Neuronal stem cell (in vitro differentiated cells): Measurements from ENCODE around the gene NTN4.

Source experiments
- DNase-seq: peaks from one replicate; pipeline ENCODE4 v3.0.0-alpha.2; 2013; ENCODE audit warnings: low spot score
- H2AFZ ChIP-seq: one replicate; pipeline ENCODE4 v1.6.1; 2013; ENCODE audit warnings: mild to moderate bottlenecking, low read length, inconsistent platforms
- H2AK5ac ChIP-seq: 2 replicates; pipeline ENCODE4 v1.6.1; 2013; ENCODE audit warnings: low read depth, mild to moderate bottlenecking, inconsistent platforms, low read length, moderate library complexity, mixed read lengths
- H2BK120ac ChIP-seq: 2 replicates; pipeline ENCODE4 v1.6.1; 2013; ENCODE audit warnings: low read depth, mild to moderate bottlenecking, inconsistent platforms, low read length, moderate library complexity, mixed read lengths
- H2BK12ac ChIP-seq: one replicate; pipeline ENCODE4 v1.6.1; 2013; ENCODE audit warnings: low read length, inconsistent platforms
- H2BK15ac ChIP-seq: 2 replicates; pipeline ENCODE4 v1.6.1; 2013; ENCODE audit warnings: mild to moderate bottlenecking, low read length, inconsistent platforms, mixed read lengths
- H2BK5ac ChIP-seq: one replicate; pipeline ENCODE4 v1.6.1; 2013; ENCODE audit warnings: inconsistent platforms, mild to moderate bottlenecking, low read length, moderate library complexity
- H3K14ac ChIP-seq: one replicate; pipeline ENCODE4 v1.6.1; 2013; ENCODE audit warnings: low read length, inconsistent platforms
- H3K18ac ChIP-seq: 2 replicates; pipeline ENCODE4 v1.6.1; 2013; ENCODE audit warnings: low read length, inconsistent platforms
- H3K23ac ChIP-seq: 2 replicates; pipeline ENCODE4 v1.6.1; 2013; ENCODE audit warnings: low read depth, mild to moderate bottlenecking, mixed read lengths, low read length, inconsistent platforms; ENCODE audit not compliant: poor library complexity
- H3K27ac ChIP-seq: replicated peaks from 3 replicates; pipeline ENCODE4 v1.5.1; 2013; ENCODE audit warnings: low read length, inconsistent platforms
- H3K27me3 ChIP-seq, 3 experiments: 2 replicates each; pipeline ENCODE4 v1.6.1; 2013; ENCODE audit warnings: low read length in 3 of 3, mild to moderate bottlenecking in 2 of 3, inconsistent platforms in 1 of 3, low read depth in 1 of 3, mixed read lengths in 1 of 3, moderate library complexity in 1 of 3; ENCODE audit not compliant: control insufficient read depth in 3 of 3, insufficient read depth in 3 of 3
- H3K36me3 ChIP-seq, 2 donors: replicated peaks in 1 of 2; 2 replicates each; pipeline ENCODE4 v1.6.1; 2013; ENCODE audit warnings: low read length in 2 of 2; ENCODE audit not compliant: control insufficient read depth in 2 of 2, insufficient read depth in 2 of 2
- H3K4ac ChIP-seq: 2 replicates; pipeline ENCODE4 v1.6.1; 2013; ENCODE audit warnings: inconsistent platforms, mild to moderate bottlenecking, low read length, moderate library complexity
- H3K4me1 ChIP-seq, 2 donors: 1 replicate in 1 of 2; 2 replicates in 1 of 2; pipeline ENCODE4 v1.6.1; 2013; ENCODE audit warnings: low read length in 2 of 2, low read depth in 1 of 2; ENCODE audit not compliant: control insufficient read depth in 2 of 2, insufficient read depth in 1 of 2
- H3K4me2 ChIP-seq: one replicate; pipeline ENCODE4 v1.6.1; 2013; ENCODE audit warnings: mild to moderate bottlenecking, low read length, inconsistent platforms; ENCODE audit not compliant: insufficient read depth, poor library complexity, severe bottlenecking
- H3K4me3 ChIP-seq, 2 donors: 2 replicates each; pipeline ENCODE4 v1.5.1; 2013; ENCODE audit warnings: low read length in 2 of 2, mild to moderate bottlenecking in 2 of 2, inconsistent platforms in 1 of 2, moderate library complexity in 1 of 2
- H3K79me1 ChIP-seq: one replicate; pipeline ENCODE4 v1.6.1; 2013; ENCODE audit warnings: low read depth, mild to moderate bottlenecking, inconsistent platforms, low read length, moderate library complexity
- H3K9ac ChIP-seq: one replicate; pipeline ENCODE4 v1.6.1; 2013; ENCODE audit warnings: mild to moderate bottlenecking, low read depth, low read length, inconsistent platforms; ENCODE audit not compliant: poor library complexity
- H3K9me3 ChIP-seq, 2 donors: replicated peaks in 1 of 2; 2 replicates each; pipeline versions ENCODE3 to v1.6.1; 2013; ENCODE audit warnings: low read length in 2 of 2, mild to moderate bottlenecking in 2 of 2, inconsistent platforms in 1 of 2, low read depth in 1 of 2, mixed read lengths in 1 of 2, moderate library complexity in 1 of 2; ENCODE audit not compliant: control insufficient read depth in 2 of 2, insufficient read depth in 1 of 2
- H4K8ac ChIP-seq: one replicate; pipeline ENCODE4 v1.6.1; 2013; ENCODE audit warnings: low read depth, mild to moderate bottlenecking, inconsistent platforms, low read length, moderate library complexity
- H4K91ac ChIP-seq: one replicate; pipeline ENCODE4 v1.6.1; 2013; ENCODE audit warnings: low read length, low read depth, mild to moderate bottlenecking, inconsistent platforms; ENCODE audit not compliant: poor library complexity
- WGBS, 2 donors: extraction: QIAGEN DNeasy Blood & Tissue Kit; methylation state at CpG; one replicate each; pipeline ENCODE4 v1.1.7; 2013; ENCODE audit warnings: missing lambda C conversion rate in 2 of 2, mixed read lengths in 1 of 2; ENCODE audit not compliant: insufficient read length in 2 of 2, insufficient replicate concordance in 1 of 2; ENCODE audit errors: extremely low coverage in 2 of 2; 5-methylcytosine and 5-hydroxymethylcytosine counted together

The NTN4 gene

GRCh38 chr12:95804291-95804690, 13.7 kb upstream of the NTN4 start:
- Histone ChIP-seq H2AFZ (no peak overlapping the region), H3K27me3 (peaks cover 0 to 15% (median 0%) of the 10 kb centered on the region in 3 experiments), H4K91ac (no peak overlapping the region), H3K9me3 (no peaks in the 10 kb centered on the region), H3K4ac (no peak overlapping the region), H3K36me3 (no peaks in the 10 kb centered on the region), H3K4me1 (no peaks in the 10 kb centered on the region), H3K27ac (no peak overlapping the region), H2BK5ac (no peak overlapping the region), H4K8ac (no peak overlapping the region), H3K79me1 (no peaks in the 10 kb centered on the region), H3K9ac (no peak overlapping the region), H2BK15ac (no peak overlapping the region), H3K18ac (no peak overlapping the region), H2BK120ac (no peak overlapping the region), H3K4me2 (no peak overlapping the region), H3K23ac (no peak overlapping the region), H3K14ac (no peak overlapping the region), H2AK5ac (no peak overlapping the region), H2BK12ac (no peak overlapping the region), H3K4me3 (no peak overlapping the region)
- no CpG with 5 or more reads among the region's 3 CpGs for WGBS, 2 donors
- DNase-seq: no peak

- Histone ChIP-seq H3K27ac (no peak overlapping the region), H2BK15ac (no peak overlapping the region)
Measured at GRCh38 chr12:95803817-95804216, 13.3 kb upstream of the NTN4 start.

GRCh38 chr12:95802482-95803270, 12.1 kb upstream of the NTN4 start:
- H3K79me1 ChIP-seq: no peaks in the 10 kb centered on the region
- WGBS, 2 donors: no CpG with 5 or more reads among the region's 5 CpGs
- no peak overlapping the region for H2AFZ ChIP-seq
- H3K4me2 ChIP-seq: no peak overlapping the region
- H3K9ac ChIP-seq: no peak overlapping the region
- no peak overlapping the region for H4K8ac ChIP-seq
- no peaks in the 10 kb centered on the region for H3K4me1 ChIP-seq
- no peak overlapping the region for H3K27ac ChIP-seq
- no peak overlapping the region for H2BK15ac ChIP-seq
- no peak overlapping the region for H3K14ac ChIP-seq
- no peak overlapping the region for H3K18ac ChIP-seq
- H2BK5ac ChIP-seq: no peak overlapping the region
- no peak overlapping the region for H3K4me3 ChIP-seq
- no peak overlapping the region for H2AK5ac ChIP-seq
- no peak overlapping the region for H4K91ac ChIP-seq
- no peak overlapping the region for H2BK12ac ChIP-seq
- no peak overlapping the region for H2BK120ac ChIP-seq
- no peaks in the 10 kb centered on the region for H3K36me3 ChIP-seq
- peaks cover 0 to 21% (median 0%) of the 10 kb centered on the region in 3 experiments for H3K27me3 ChIP-seq
- H3K9me3 ChIP-seq: no peaks in the 10 kb centered on the region
- no peak overlapping the region for H3K4ac ChIP-seq
- no peak for DNase-seq
- no peak overlapping the region for H3K23ac ChIP-seq

More at GRCh38 chr12:95803817-95804216, 13.3 kb upstream of the NTN4 start:
- no peak overlapping the region for H4K8ac ChIP-seq
- H3K27me3 ChIP-seq: peaks cover 0 to 15% (median 0%) of the 10 kb centered on the region in 3 experiments
- no peak overlapping the region for H2AK5ac ChIP-seq
- no peak overlapping the region for H3K4ac ChIP-seq
- no peaks in the 10 kb centered on the region for H3K4me1 ChIP-seq
- H3K9ac ChIP-seq: no peak overlapping the region
- H3K79me1 ChIP-seq: no peaks in the 10 kb centered on the region
- no peak overlapping the region for H4K91ac ChIP-seq
- no peak overlapping the region for H3K4me2 ChIP-seq
- no peak overlapping the region for H2BK120ac ChIP-seq
- H3K4me3 ChIP-seq: no peak overlapping the region
- no peaks in the 10 kb centered on the region for H3K9me3 ChIP-seq
- no peak overlapping the region for H2AFZ ChIP-seq
- H3K23ac ChIP-seq: no peak overlapping the region
- no peak overlapping the region for H3K18ac ChIP-seq
- H2BK5ac ChIP-seq: no peak overlapping the region
- H3K14ac ChIP-seq: no peak overlapping the region
- H3K36me3 ChIP-seq: no peaks in the 10 kb centered on the region
- H2BK12ac ChIP-seq: no peak overlapping the region
- no peak for DNase-seq
- WGBS, 2 donors: no CpG with 5 or more reads among the region's 1 CpG

GRCh38 chr12:95796982-95797289, 6.4 kb upstream of the NTN4 start:
- WGBS, 2 donors: no CpG with 5 or more reads among the region's 2 CpGs
- Histone ChIP-seq H3K4ac (no peak overlapping the region), H3K14ac (no peak overlapping the region), H4K8ac (no peak overlapping the region), H4K91ac (no peak overlapping the region), H3K79me1 (no peaks in the 10 kb centered on the region), H2BK15ac (no peak overlapping the region), H3K4me3 (no peak overlapping the region), H3K9me3 (no peaks in the 10 kb centered on the region), H3K23ac (no peak overlapping the region), H3K4me2 (no peak overlapping the region), H2AFZ (no peak overlapping the region), H3K36me3 (no peaks in the 10 kb centered on the region), H2BK120ac (no peak overlapping the region), H3K4me1 (no peaks in the 10 kb centered on the region), H2BK12ac (no peak overlapping the region), H3K27ac (no peak overlapping the region), H2AK5ac (no peak overlapping the region), H3K18ac (no peak overlapping the region), H3K9ac (no peak overlapping the region), H2BK5ac (no peak overlapping the region), H3K27me3 (peaks cover 0 to 50% (median under 1%) of the 10 kb centered on the region in 3 experiments)
- no peak for DNase-seq
